Activated naive CD4-positive, alpha-beta T cell treated with anti-CD3 and anti-CD28 coated beads, Interleukin-2, amount 10 ng/mL, durations not matched to agents 7 days and 5 days (primary cell): Measurements from ENCODE around the gene ARFGEF2.

Experiments used
- CTCF ChIA-PET: fragments of 350-600 bp; sonication (Branson Sonifier 250); formaldehyde crosslinking; loops from one replicate; lab custom pipeline; 2021; ENCODE audit warnings: antibody characterized with exemption; lab: Charles Lee
- DNase-seq: peaks from one replicate; pipeline ENCODE4 v3.0.0-alpha.2; 2020
- H3K27ac Mint-ChIP-seq: one replicate; pipeline ENCODE4 v1.8.0; 2021; ENCODE audit warnings: mild to moderate bottlenecking, moderate library complexity, mixed read lengths
- H3K27me3 Mint-ChIP-seq: one replicate; pipeline ENCODE4 v1.8.0; 2021; ENCODE audit warnings: mild to moderate bottlenecking, mixed read lengths
- H3K36me3 Mint-ChIP-seq: one replicate; pipeline ENCODE4 v1.8.0; 2021; ENCODE audit warnings: mixed read lengths
- H3K4me1 Mint-ChIP-seq: one replicate; pipeline ENCODE4 v1.8.0; 2021; ENCODE audit warnings: mixed read lengths
- H3K4me3 Mint-ChIP-seq: one replicate; pipeline ENCODE4 v1.8.0; 2021; ENCODE audit warnings: mild to moderate bottlenecking, moderate library complexity, mixed read lengths
- H3K9me3 Mint-ChIP-seq: one replicate; pipeline ENCODE4 v1.8.0; 2021; ENCODE audit warnings: mixed read lengths

ARFGEF2 gene

GRCh38 chr20:48908656-48909319 lies 12.7 kb upstream of the ARFGEF2 start:
- no peaks in the 10 kb centered on the region for H3K36me3 Mint-ChIP-seq
- H3K27ac Mint-ChIP-seq = no peak overlapping the region
- H3K9me3 Mint-ChIP-seq = peaks cover 8% of the 10 kb centered on the region
- peaks cover 10% of the 10 kb centered on the region for H3K4me1 Mint-ChIP-seq
- no peak overlapping the region for H3K4me3 Mint-ChIP-seq
- peaks cover 55% of the 10 kb centered on the region for H3K27me3 Mint-ChIP-seq
- CTCF ChIA-PET = interaction anchor here (1.2 to 8.7 kb wide), 3 partner anchors 10 to 288 kb away, joined by 4 to 125 read pairs (median 4); no protein-coding TSS in a partner anchor
- no peak for DNase-seq

- Mint-ChIP-seq H3K27me3 (peaks cover 47% of the 10 kb centered on the region), H3K36me3 (no peaks in the 10 kb centered on the region), H3K4me3 (no peak overlapping the region), H3K4me1 (peaks cover 5% of the 10 kb centered on the region), H3K27ac (no peak overlapping the region), H3K9me3 (peaks cover 8% of the 10 kb centered on the region)
- no peak for DNase-seq
- CTCF ChIA-PET = interaction anchor here (1.9 to 8.7 kb wide), 2 partner anchors 9 to 251 kb away, joined by 4 to 125 read pairs; no protein-coding TSS in a partner anchor
Observed at GRCh38 chr20:48909910-48910309, 11.6 kb upstream of the ARFGEF2 start.

GRCh38 chr20:48910347-48910781 lies 11.1 kb upstream of the ARFGEF2 start:
- peaks cover 46% of the 10 kb centered on the region for H3K27me3 Mint-ChIP-seq
- no peak overlapping the region for H3K27ac Mint-ChIP-seq
- H3K9me3 Mint-ChIP-seq = peaks cover 8% of the 10 kb centered on the region
- no peak overlapping the region for H3K4me3 Mint-ChIP-seq
- no peak for DNase-seq
- peaks cover 3% of the 10 kb centered on the region for H3K4me1 Mint-ChIP-seq
- H3K36me3 Mint-ChIP-seq = no peaks in the 10 kb centered on the region
- CTCF ChIA-PET = interaction anchor here (1.9 to 8.7 kb wide), 2 partner anchors 8 to 252 kb away, joined by 4 to 125 read pairs; no protein-coding TSS in a partner anchor

- no peaks in the 10 kb centered on the region for H3K36me3 Mint-ChIP-seq
- DNase-seq = no peak
- peaks cover 8% of the 10 kb centered on the region for H3K9me3 Mint-ChIP-seq
- CTCF ChIA-PET = no interaction called here
- no peak overlapping the region for H3K27ac Mint-ChIP-seq
- no peak overlapping the region for H3K4me3 Mint-ChIP-seq
- H3K27me3 Mint-ChIP-seq = peaks cover 43% of the 10 kb centered on the region
- H3K4me1 Mint-ChIP-seq = peaks cover 3% of the 10 kb centered on the region
Observed at GRCh38 chr20:48912065-48912464, 9.4 kb upstream of the ARFGEF2 start.

- DNase-seq = no peak
- Mint-ChIP-seq H3K27ac (no peak overlapping the region), H3K4me3 (no peak overlapping the region), H3K4me1 (peaks cover 12% of the 10 kb centered on the region), H3K9me3 (no peaks in the 10 kb centered on the region), H3K36me3 (no peaks in the 10 kb centered on the region), H3K27me3 (peaks cover 19% of the 10 kb centered on the region)
- CTCF ChIA-PET = interaction anchor here (0.9 to 1.8 kb wide), 2 partner anchors 11 to 259 kb away, joined by 3 to 6 read pairs; no protein-coding TSS in a partner anchor
Observed at GRCh38 chr20:48916699-48917098, 4.8 kb upstream of the ARFGEF2 start.

GRCh38 chr20:48919336-48919881 lies 2.1 kb upstream of the ARFGEF2 start:
- Mint-ChIP-seq H3K27ac (no peak overlapping the region), H3K4me1 (peaks cover 32% of the 10 kb centered on the region), H3K9me3 (no peaks in the 10 kb centered on the region), H3K4me3 (peak overlapping the region; percentile 9), H3K27me3 (peaks cover 6% of the 10 kb centered on the region), H3K36me3 (no peaks in the 10 kb centered on the region)
- CTCF ChIA-PET = no interaction called here
- no peak for DNase-seq

GRCh38 chr20:48919882-48920526 lies 1.5 kb upstream of the ARFGEF2 start:
- Mint-ChIP-seq H3K27me3 (peaks cover 6% of the 10 kb centered on the region), H3K4me3 (peak overlapping the region; percentile 84), H3K4me1 (peaks cover 36% of the 10 kb centered on the region), H3K27ac (peak overlapping the region; percentile 89), H3K9me3 (no peaks in the 10 kb centered on the region), H3K36me3 (no peaks in the 10 kb centered on the region)
- CTCF ChIA-PET = no interaction called here
- DNase-seq = no peak

- Mint-ChIP-seq H3K9me3 (no peaks in the 10 kb centered on the region), H3K4me1 (peaks cover 36% of the 10 kb centered on the region), H3K4me3 (peak overlapping the region; percentile 84), H3K27ac (peak overlapping the region; percentile 89), H3K27me3 (peaks cover 6% of the 10 kb centered on the region), H3K36me3 (no peaks in the 10 kb centered on the region)
- no peak for DNase-seq
- CTCF ChIA-PET = no interaction called here
Observed at GRCh38 chr20:48920527-48921167, 864 bp upstream of the ARFGEF2 start.

GRCh38 chr20:48921883-48922820 lies 641 bp downstream of the ARFGEF2 start:
- H3K27me3 Mint-ChIP-seq = no peaks in the 10 kb centered on the region
- H3K4me3 Mint-ChIP-seq = peak overlapping the region; percentile 89
- H3K9me3 Mint-ChIP-seq = no peaks in the 10 kb centered on the region
- H3K27ac Mint-ChIP-seq = peak overlapping the region; percentile 87
- H3K4me1 Mint-ChIP-seq = peaks cover 40% of the 10 kb centered on the region
- peaks cover 4% of the 10 kb centered on the region for H3K36me3 Mint-ChIP-seq
- CTCF ChIA-PET = interaction anchor here (0.8 to 0.9 kb wide), 2 partner anchors 18 to 265 kb away, joined by 3 read pairs; no protein-coding TSS in a partner anchor
- DNase-seq = no peak

- no peaks in the 10 kb centered on the region for H3K27me3 Mint-ChIP-seq
- H3K36me3 Mint-ChIP-seq = peaks cover 4% of the 10 kb centered on the region
- no peak overlapping the region for H3K27ac Mint-ChIP-seq
- no peak for DNase-seq
- no peaks in the 10 kb centered on the region for H3K9me3 Mint-ChIP-seq
- H3K4me3 Mint-ChIP-seq = peak overlapping the region; percentile 21
- CTCF ChIA-PET = no interaction called here
- peaks cover 40% of the 10 kb centered on the region for H3K4me1 Mint-ChIP-seq
Observed at GRCh38 chr20:48923149-48923718, 1.7 kb downstream of the ARFGEF2 start.

GRCh38 chr20:48924756-48925109 lies 3.2 kb downstream of the ARFGEF2 start:
- no peaks in the 10 kb centered on the region for H3K27me3 Mint-ChIP-seq
- peaks cover 40% of the 10 kb centered on the region for H3K4me1 Mint-ChIP-seq
- peaks cover 4% of the 10 kb centered on the region for H3K36me3 Mint-ChIP-seq
- no peak overlapping the region for H3K4me3 Mint-ChIP-seq
- CTCF ChIA-PET = no interaction called here
- H3K9me3 Mint-ChIP-seq = no peaks in the 10 kb centered on the region
- H3K27ac Mint-ChIP-seq = no peak overlapping the region
- no peak for DNase-seq

- H3K27me3 Mint-ChIP-seq = no peaks in the 10 kb centered on the region
- CTCF ChIA-PET = no interaction called here
- no peak for DNase-seq
- H3K4me3 Mint-ChIP-seq = no peak overlapping the region
- peaks cover 29% of the 10 kb centered on the region for H3K4me1 Mint-ChIP-seq
- H3K36me3 Mint-ChIP-seq = peaks cover 4% of the 10 kb centered on the region
- no peaks in the 10 kb centered on the region for H3K9me3 Mint-ChIP-seq
- no peak overlapping the region for H3K27ac Mint-ChIP-seq
Observed at GRCh38 chr20:48926267-48926666, 4.8 kb downstream of the ARFGEF2 start.

- Mint-ChIP-seq H3K4me1 (peaks cover 28% of the 10 kb centered on the region), H3K4me3 (no peak overlapping the region), H3K36me3 (peaks cover 4% of the 10 kb centered on the region), H3K27ac (no peak overlapping the region), H3K9me3 (no peaks in the 10 kb centered on the region), H3K27me3 (no peaks in the 10 kb centered on the region)
- no peak for DNase-seq
- CTCF ChIA-PET = no interaction called here
Observed at GRCh38 chr20:48926821-48927220, 5.3 kb downstream of the ARFGEF2 start.
